Glomerular endothelial cell (primary cell): ENCODE measurements around the gene RAVER1. TPM values are rescaled to one million over a fixed set of nuclear protein-coding genes. Genes with fewer than 3 reads are reported as not detected.
A peak's percentile ranks its signal among the peaks of the same experiment; 100 is the strongest.
"Not testable (repeated sequence)": the region's sequence is repeated elsewhere in the genome, so short reads cannot be mapped to it uniquely, and the experiment has no call there.

Experiments
- DNase-seq: peaks from one replicate; pipeline ENCODE4 v3.0.0-alpha.2; 2011; ENCODE audit warnings: low read depth, low spot score; ENCODE audit errors: extremely low read depth
- total RNA-seq: library from RNA; depleted of rRNA; stranded (reverse); fragments of >200 nt; gene quantifications from 2 replicates; pipeline ENCODE4 v1.2.3, GENCODE V29; 2015

RAVER1 gene
- total RNA-seq, 1 donor from 2014 or later: 68.2 TPM

DNA sequence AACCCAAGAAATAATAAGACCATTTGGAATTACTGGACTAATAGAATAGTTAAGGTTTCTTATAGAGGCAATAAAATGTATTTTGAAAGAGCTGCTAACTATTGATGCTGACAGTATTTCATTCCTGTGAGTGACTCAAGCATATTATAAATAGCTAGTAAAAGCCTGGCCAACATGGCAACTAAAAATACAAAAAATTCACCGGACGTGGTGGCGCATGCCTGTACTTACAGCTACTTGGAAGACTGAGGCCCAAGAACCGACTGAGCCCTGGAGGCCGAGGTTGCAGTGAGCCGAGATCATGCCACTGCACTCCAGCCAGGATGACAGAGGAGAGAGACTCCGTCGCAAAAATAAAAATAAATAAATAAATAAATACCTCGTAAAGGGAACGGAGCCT lies 11.5 kb upstream of the RAVER1 start:
- DNase-seq: no peak

DNA sequence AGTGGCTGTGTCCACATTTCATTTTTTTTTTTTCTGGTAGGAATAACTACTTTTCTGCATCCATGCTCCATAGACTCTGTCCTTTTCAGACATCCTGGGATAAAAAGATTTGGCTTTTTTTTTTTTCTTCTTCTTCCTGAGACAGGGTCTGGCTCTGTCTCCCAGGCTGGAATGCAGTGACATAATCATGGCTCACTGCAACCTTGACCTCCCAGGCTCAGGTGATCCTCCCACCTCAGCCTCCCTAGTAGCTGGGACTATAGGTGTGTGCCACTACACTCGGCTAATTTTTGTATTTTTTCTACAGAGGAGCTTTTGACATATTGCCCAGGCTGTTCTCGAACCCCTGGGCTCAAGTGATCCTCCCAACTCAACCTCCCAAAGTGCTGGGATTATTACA lies 10.2 kb upstream of the RAVER1 start:
- DNase-seq: no peak

DNA sequence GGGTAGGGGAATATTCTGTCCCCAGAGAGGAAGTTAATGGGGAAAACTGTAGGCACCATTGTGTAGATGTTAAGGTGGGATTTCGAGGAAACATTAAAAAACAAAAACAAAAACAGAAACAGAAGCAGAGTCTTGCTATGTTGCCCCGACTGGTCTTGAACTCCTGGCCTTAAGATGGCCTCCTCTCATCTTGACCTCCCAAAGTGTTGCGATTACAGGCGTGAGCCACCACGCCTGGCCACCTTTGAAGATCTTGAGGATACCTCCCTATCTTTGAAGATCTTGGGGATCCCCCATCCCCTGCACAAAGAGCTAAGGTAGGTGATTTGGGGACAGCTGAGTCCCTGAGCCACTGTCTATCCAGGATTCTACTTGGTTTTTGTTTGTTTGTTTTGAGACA lies 6.6 kb upstream of the RAVER1 start:
- DNase-seq: no peak

DNA sequence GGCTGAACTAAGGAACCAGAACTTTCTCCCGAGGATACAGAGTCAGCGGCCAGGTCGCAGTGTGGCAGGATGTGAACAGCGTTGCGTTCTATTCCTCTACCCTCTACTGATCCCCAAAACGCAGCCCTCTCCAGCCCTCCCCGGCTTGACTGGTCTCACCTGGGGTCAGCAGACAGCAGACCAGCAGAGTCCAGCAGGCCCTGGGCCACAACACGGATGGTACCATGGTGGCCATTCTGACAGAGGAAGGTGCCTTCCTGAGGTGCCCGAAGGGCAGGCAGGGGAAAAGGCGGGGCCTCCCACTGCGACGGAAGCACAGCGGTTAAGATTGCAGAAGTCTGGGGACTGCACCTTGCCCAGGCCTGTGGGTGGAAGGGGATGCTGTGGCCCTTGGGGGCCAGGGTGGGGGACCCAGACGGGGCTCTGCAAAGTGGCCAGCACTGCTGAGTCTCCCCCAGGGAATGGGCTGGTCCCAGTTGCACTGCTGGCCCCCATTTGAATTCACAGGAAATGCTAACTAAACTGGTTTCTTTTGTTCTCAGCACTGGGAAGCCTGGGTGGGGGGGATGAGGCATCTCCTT lies 6.1 kb upstream of the RAVER1 start, which contains the start of gene ICAM3:
Gene ICAM3 (minus strand): TSS at position 245 of the 581 bp plus-strand sequence. CDS start 10 bp downstream, at position 235.
- DNase-seq: no peak

DNA sequence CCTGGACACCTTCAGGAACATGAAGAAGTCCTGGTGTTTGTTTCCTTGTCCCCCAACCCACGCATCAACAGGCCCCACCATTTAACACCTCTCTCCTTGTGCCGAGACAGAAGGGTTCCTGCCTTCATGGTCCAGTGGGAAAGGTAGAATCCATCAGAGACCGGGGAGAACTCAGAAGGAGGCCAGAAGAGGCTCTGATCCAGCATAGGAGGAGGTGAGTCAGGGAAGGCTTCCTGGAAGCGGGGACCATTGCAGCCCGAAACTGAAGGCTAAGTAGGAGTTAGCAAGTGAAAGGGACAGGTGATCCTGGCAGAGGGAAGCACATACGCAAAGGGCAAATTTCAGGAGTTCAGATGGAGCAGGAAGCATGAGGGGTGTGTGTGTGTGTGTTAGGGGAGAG lies 5.6 kb upstream of the RAVER1 start:
- no peak for DNase-seq

DNA sequence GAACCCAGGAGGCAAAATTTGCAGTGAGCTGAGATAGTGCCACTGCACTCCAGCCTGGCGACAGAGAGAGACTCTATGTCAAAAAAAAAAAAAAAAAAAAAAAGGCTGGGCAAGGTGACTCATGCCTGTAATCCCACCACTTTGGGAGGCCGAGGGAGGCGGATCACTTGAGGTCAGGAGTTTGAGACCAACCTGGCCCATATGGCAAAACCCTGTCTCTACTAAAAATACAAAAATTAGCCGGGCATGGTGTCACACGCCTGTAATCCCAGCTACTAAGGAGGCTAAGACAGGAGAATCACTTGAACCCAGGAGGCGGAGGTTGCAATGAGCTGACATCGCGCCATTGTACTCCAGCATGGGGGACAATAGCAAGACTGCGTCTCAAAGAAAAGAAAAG lies 3.4 kb upstream of the RAVER1 start:
- DNase-seq: not testable (repeated sequence)

DNA sequence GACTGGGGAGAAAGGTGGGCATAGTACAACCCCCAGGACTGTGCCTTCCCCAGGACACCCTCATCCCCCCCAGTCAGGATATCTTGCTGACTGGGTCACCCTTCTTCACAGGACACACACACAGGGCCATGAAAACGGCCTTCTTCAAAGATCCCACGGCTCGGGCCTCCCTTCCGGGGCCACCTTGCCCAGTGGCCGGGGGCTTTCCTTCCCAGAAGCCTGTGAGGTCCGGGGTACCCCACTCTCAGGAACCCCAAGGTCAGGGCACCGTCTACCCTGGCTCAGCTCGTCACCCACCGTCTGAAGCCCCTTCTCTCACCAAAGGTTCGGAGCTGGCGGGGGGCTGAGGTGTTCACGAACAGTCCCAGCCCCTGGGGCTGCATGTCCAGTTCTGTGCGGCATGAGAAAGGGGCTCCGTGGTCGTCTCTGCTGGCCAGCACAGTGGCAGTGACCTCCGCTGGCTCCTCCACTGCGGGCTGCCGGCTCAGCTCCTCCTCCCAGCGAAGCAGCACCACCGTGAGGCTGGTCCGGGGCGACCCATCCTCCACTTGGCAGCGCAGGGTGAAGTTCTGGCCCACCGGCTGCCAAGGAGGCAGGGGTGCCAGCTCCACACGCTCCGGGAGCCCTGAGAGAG lies 2.1 kb upstream of the RAVER1 start:
- DNase-seq: no peak

DNA sequence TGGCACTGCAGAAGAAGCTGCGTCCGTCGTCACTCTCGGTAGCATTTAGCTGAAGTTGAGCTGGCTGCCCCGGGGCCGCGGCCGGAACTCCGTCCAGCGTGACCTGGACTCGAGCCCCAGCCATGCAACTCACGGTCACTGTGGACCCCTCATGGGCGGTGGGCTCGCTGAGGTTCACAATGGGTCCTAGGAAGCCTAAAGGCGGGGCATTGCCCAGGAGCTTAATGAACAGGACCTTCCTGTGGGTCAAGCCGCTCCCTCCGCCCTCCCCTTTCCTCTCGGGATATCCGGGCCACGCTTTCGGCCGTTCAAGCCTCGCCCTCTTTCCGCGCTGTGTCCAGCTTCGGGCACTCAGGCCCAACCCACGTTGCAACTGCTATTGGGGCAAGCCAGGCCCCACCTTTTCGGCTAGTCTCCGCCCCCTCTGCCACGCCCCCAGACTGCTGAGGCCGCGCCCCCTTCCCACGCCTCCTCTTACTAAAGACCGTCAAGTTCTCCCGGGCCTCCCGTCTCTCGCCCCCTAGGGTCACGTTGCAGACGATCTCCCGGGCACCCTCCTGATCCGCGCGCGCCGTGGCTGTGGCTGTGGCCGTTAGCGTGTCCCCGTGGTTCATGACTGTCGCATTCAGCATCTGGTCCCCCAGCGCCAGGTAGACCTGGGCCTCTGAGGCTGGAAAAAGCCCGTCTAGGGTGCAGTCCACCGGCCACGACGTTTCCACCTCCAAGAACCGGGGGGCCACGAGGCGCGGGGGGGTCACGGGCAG lies 1.4 kb upstream of the RAVER1 start:
- peak; percentile 69 for DNase-seq

DNA sequence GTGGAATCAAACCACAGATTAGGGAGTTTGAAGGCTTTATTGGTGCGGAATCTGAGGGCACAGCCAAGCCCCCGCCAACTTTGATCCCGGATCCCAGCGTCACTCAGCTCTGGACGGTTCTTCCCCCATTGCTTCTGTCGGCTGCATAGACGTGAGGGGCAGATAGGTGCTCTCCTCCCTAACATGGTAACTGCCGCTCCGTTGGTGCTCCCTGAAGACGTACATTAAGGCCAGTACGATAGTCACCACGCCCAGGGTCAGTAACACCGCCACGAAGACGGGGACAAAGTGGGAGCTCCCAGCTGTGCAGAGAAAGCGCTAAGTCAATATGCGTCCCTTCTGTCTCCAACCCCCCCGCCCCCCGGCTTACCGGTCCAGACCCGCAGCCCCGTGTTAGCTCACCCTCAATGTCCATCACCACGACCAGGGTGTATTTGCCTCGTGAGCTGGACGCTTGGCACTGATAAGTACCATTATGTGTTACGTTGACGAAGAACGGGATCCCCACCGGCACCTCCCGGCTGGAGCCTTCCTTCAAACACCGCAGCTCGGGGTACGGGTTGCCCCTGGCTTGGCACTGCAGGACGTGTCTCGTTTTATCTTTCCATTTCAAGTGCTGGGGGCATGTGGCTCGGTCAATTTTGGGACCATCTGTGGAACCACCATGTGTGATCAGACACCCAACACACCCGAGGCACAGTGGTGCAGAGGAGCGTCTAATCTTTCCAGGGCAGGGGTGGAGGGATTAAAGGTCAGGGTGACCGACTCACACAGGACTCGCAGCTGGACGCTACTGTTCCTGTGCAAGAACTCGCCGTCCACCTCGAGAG lies 644 bp upstream of the RAVER1 start:
- no peak for DNase-seq

DNA sequence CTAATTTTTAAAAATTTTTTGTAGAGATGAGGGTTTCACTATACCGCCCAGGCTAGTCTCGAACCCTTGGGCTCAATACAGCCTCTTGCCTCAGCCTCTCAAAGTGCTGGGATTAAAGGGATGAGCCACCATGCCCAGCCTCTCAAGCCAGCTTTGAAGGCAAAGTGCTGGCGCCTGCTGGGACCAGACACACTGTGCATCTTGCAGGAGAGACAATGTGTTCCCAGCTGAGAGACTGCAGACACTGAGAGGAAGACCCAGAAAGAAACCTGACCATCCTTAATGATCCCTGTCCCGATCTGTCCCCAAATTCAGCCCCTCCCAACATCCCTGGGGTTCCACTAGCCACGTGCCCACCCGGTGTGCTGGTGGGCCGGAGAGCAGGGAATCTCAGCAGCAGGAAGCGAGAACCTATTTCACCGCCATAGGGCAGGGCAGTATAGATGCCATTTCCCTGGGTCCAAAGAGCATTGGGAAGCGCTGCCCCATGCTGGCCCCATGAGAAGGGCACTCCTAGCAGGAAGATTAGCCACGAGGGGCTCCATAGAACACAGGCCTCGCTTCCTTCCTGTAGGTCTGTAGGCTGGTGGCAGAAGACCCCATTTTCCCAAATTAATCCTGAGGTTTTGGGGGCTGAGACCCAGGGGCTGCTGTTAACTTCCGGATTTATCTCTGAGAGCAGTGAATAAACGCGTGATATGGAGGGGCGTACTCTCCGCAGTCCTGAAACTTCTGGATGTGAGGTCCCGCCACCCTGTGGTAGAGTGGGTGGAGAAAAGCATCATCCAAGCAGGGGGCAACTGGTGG lies 968 bp downstream of the RAVER1 start:
- no peak for DNase-seq

DNA sequence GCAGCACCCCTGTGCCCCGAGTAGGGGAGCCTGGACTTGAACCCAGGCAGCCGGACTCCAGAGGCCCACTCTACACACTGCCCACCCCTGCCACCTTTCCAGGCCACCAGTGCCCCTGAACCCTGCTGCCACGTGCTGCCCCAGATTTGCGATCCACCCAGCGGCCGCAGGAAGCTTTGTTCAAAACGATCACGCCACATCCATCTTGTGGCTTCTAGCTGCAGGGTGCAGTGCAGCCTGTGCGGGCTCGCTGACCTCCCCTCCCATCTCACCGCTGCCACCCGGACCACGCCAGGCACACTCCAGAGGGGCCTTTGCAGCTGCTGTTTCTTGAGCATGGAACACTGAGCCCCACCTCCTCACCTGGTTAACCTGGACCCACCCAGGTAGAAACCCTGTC lies 3.8 kb downstream of the RAVER1 start:
- DNase-seq: no peak

DNA sequence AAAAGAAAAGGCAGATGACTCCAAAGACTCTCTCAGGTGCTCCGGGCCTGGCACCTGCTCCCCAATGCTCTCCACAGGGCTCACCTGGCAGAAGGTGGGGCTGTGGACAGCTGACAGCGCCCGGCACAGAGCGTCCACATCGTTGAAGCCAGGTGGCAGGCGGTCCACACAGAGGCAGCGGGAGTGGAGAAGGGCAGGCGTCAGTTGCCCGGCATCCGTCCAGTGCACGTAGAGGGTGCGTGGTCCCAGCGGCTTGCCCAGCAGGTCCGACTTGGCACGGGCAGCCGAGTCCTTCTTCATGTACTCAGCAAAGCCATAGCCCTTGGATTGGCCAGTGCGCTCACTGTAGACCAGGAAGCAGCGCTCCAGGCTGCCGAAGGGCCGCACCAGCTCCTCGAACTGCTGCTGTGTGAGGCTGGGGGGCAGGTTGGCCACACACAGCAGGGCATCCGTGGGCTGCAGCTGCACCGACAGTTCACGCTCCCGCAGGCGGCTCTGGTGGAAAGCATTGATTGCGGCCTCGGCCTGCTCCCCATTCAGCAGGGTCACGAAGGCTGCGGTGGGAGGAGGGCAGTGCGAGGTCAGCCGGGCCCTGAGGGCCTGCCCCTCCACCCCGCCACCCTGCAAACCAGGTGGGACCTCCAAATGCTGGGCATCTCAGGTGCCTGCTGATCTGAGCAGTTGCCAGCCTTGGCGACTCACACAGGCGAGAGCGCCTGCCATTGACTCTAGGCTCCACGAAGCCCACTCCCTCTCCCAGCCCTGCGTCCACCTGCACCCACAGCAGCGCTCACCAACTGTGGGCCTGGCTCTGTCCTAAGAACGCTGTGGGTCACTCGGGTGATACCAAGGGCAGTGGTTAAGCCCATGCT lies 4.5 kb downstream of the RAVER1 start:
- no peak for DNase-seq

DNA sequence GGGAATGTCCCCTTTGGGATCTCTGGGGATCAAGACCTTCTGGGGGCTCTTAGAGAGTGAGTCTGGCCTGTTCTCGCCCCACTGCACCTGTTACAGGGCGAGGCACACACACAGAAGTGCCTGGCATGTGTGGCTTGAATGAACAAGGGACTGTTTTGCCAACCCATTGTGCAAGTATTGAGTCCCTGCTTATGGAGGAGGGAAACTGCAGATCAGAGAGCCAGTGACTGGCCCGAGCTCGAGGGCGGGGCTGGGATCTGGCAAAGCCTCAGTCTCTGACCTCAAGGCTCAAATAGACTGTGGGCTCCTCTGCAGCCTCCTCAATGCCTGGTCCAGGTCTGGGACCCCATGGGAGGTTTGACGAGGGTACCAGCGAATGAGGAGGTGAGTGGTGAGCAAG lies 5.5 kb downstream of the RAVER1 start:
- DNase-seq: no peak

DNA sequence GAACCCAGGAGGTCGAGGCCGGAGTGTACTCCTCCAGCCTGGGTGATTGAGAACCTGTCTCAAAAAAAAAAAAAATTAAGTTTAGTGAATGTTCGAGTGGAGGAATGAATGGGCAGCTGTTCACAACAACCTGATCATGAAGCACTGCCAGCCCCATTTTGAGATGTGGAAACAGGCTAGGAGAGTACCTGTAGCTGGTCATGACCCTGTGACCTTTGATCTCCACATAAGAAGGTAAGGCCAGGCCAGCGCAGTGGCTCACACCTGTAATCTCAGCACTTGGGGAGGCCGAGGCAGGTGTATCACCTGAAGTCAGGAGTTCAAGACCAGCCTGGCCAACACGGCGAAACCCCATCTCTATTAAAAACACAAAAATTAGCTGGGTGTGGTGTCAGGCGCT lies 7.6 kb downstream of the RAVER1 start:
- no peak for DNase-seq

DNA sequence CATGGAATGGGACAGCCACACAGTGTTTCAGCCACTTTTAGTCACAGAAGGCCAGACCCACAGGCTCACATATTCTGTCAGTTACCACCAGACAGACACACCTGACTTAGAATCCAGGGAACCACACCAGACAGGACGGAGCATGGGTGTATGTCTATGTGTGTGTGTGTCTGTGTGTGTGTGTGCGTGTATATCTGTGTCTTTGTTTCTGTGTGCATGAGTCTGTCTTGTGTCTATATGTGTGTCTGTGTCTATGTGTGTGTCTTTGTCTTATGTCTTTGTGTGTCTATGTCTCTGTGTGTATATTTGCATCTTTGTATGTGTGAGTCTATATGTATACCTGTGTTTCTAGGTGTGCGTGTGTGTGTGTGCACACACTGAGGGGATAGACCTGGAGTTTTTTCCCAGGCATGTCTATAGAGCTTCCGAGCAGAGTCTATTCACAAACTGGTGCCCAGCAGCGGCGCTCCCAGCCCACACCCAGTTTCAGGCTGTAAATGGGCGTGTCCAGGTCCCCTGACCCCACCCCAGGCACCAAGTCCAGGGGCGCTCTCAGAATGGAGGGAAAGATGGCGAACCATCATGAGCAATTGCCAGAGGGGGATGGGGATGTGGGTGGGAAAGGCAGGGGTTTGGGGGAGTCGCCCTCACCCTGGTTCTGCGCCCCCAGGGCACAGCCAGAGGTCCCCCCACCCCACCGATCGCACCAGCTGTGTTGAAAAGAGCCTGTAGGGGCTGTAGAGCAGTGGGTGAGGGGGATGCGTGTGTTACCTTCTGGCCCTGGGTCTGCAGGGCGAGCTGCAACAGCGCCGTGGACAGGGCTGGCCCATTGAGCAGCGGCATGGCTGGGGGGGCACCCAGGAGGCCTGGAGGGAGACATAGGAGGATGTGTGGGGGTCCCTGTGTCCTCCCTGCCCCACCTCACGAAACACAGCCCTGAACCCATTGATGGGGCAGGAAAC lies 11.2 kb downstream of the RAVER1 start:
- DNase-seq: no peak

DNA sequence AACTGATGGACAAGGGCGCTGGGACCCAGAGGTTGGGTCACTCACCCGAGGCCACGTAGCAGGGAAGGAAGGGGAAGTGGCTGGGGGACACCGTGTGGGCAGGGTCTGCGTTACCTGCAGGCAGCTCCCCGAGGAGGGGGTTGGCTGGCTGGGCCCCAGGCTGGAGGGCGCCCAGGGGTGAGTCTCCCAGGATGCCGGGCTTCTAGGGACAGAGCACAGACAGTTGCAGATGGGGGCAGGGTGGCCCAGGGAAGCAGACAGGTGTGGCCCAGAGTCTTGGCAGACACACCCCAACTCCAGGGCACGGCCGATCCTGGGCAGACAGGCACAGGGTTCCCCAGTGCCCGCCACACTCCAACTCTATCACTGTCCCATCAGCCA lies 11.9 kb downstream of the RAVER1 start:
- no peak for DNase-seq

DNA sequence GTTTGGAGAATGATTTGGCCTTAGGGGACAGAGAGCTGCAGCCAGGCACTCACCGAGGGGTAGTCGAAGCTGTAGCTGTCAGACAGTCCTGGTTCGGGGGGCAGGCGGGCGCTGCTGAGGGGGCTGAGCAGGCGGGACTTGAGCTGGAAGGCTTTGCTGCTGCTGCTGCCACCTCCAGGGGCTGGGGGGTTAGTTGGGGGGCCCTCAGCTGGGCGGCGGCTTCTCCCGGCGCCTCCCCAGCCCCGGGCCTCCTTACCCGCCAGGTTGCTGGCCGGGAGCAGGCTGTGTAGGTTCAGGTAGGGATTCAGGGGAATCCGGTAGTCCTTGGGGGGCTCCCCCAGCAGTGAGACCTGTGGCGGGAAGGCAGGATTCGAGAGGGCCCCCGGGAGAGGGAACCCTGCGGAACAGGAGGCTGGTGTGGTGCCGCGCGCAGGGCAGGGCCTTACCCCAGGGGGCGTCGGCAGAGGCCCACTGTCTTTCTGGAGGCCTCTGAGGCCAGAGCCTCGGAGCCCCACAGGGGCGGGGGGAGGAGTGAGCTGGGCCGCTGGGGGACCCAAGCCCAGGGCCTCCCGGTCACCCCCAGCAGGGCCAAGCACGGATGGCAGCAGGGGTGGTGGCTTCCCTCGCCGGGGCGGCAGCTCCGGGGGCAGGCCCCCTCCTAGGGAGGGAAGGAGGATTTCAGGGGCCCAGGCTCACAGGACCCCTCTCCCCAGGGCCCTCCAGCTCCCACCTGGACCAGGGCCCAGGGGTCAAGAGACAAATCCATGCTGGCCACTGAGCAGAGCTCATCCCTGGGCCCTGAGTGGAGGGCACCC lies 12.5 kb downstream of the RAVER1 start:
- DNase-seq: no peak
